Kidney glomerular epithelial cell (primary cell): ENCODE measurements around the gene AARSD1.
A peak's percentile ranks its signal among the peaks of the same experiment; 100 is the strongest.
"Not testable (repeated sequence)": the region's sequence is repeated elsewhere in the genome, so short reads cannot be mapped to it uniquely, and the experiment has no call there.

Experiments used
- DNase-seq: peaks from one replicate; lab custom pipeline; 2025; lab: John Stamatoyannopoulos, UW

Gene AARSD1, protein sequence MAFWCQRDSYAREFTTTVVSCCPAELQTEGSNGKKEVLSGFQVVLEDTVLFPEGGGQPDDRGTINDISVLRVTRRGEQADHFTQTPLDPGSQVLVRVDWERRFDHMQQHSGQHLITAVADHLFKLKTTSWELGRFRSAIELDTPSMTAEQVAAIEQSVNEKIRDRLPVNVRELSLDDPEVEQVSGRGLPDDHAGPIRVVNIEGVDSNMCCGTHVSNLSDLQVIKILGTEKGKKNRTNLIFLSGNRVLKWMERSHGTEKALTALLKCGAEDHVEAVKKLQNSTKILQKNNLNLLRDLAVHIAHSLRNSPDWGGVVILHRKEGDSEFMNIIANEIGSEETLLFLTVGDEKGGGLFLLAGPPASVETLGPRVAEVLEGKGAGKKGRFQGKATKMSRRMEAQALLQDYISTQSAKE

DNA sequence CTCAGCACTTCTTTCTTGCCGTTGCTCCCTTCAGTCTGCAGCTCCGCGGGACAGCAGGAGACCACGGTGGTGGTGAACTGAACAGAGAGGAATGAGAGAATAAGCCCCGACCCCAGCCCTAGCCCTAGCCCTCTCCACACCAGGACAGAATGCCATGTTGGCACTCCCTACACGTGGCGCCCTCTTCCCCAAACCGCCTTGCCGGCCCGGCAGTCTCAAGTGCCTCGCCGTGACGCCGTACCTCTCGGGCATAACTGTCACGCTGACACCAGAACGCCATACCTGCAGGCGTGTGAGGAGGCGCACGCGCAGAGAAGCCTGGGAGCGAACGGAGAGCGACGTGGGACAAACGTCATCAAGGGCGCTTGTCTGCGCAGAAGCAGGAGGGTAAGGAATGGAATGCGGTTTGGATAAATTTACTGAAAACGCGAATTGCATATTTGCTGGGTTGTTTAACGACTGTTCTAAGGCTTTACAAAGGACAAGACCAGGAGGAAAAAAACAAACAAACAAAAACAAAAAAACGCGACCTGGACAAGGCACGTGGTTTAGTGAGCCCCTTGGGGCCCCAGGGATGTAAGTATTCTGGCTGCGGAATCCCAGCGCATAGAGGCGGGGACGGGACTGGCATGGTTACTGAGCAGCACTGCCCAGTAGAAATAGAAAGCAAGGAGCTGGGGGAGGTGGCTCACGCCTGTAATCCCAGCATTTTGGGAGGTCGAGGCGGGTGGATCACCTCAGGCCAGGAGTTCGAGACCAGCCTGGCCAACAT is at the start of gene AARSD1:
TSS of gene AARSD1 (minus strand) at position 294 of the 772 bp plus-strand sequence. CDS start at position 280, 14 bp downstream.
- DNase-seq = peak; percentile 85

DNA sequence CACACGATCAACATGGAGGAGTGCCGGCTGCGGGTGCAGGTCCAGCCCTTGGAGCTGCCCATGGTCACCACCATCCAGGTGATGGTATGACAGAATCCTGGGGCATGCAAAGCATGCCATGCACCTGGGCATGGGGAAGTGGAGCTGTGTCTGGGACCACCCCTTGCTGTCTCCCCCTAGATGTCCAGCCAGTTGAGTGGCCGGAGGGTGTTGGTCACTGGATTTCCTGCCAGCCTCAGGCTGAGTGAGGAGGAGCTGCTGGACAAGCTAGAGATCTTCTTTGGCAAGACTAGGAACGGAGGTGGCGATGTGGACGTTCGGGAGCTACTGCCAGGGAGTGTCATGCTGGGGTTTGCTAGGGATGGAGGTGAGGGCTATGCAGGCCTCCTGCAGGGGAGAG is 49.0 kb upstream of the AARSD1 start:
- DNase-seq = no peak

DNA sequence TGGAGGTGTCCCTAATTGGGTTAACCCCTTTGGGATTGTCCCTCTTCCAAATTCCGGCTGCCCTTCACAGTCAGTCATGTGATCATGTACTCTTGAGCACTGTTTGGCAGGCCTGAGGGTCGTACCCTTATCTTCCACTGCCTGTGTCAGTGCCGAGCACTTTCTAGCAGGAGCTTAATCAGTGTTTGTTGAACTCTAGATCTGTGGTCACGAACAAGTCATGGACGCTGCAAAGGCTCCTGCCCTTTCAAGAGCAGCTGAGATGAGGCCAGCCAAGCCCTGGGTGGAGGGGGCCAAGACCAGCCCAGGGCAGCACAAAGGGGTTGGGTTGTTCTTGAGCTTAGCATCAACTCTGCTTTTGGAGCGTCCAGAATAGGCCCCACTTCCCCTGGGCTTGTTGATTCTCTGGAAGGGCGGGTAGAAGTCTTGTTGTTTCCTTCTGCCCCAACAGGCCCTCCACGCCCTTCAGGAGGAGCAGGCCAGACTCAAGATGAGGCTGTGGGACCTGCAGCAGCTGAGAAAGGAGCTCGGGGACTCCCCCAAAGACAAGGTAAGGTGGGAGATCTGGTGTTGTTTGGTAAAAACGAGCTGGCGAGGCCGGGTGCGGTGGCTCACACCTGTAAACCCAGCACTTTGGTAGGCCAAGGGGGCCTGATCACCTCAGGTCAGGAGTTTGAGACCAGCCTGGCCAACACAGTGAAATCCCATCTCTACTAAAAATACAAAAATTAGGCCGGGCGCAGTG is 47.6 kb upstream of the AARSD1 start:
- no peak for DNase-seq

DNA sequence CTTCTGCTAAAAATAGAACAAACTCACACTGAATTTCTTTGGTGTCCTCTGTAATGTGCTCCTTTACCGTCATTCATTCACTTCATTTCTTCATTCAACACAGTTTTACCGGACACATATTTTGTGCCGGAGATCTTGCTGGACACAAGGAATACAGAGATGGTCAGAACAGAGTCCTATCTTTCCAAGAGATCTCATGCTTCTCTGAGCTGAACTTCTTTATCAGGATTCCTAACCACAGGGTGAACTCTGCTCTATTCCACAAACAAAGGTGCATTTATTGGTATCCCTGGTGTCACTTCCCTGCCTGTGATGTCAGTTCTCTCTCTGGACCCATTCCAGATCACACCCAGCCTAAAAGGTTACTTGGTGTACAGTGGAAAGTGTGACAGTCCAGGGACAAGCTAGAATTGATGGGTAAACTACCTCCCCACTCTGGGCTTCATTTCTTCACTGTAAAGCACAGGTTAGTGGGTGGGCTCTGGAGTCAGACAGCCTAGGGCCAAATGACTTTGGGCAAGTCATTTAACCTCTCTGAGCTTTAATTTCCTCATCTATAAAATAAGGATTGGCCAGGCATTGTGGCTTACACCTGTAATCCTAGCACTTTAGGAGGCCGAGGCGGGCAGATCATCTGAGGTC is 46.5 kb upstream of the AARSD1 start:
- DNase-seq = no peak

DNA sequence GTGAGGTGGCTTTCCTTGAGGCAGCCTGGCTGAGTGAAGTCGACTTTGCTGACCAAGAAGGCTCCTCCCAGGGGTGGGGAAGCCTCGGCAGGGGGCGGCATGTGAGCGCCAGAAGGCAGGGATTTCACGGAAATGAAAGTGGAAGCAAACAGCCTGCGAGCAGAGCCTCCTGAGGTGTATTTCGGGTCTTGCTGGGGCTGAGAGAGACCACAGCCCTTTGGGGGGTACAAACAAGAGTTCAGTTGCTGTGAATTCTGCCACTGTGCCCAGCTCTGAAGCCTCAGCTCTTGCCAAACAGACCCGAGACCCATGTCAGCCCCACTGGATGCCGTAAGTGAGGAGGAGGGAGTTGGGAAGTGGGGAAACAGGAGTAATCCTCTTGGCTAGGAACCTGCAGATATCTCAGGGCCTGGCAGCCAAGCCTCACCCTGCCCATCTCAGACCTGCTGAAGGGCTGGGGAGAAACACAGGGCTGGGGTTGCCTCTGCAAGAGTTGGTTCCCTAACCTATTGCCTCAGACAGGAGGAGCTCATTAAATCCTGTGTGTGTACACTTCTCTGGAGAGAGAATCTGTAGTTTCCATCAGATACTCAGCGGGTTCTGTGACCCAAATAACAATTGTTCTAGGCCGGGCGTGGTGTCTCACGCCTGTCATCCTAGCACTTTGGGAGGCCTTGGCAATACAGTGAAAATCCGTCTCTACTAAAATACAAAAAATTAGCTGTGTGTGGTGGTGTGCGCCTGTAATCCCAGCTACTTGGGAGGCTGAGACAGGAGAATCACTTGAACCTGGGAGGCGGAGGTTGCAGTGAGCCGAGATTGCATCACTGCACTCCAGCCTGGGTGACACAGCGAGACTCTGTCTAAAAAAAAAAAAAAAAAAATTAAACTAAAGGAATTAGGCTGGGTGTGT is 42.6 kb upstream of the AARSD1 start, which contains the start of gene IFI35:
TSS of gene IFI35 (plus strand) at position 146 of the 913 bp plus-strand sequence. CDS start at position 310, 164 bp downstream.
- DNase-seq = peak; percentile 60

DNA sequence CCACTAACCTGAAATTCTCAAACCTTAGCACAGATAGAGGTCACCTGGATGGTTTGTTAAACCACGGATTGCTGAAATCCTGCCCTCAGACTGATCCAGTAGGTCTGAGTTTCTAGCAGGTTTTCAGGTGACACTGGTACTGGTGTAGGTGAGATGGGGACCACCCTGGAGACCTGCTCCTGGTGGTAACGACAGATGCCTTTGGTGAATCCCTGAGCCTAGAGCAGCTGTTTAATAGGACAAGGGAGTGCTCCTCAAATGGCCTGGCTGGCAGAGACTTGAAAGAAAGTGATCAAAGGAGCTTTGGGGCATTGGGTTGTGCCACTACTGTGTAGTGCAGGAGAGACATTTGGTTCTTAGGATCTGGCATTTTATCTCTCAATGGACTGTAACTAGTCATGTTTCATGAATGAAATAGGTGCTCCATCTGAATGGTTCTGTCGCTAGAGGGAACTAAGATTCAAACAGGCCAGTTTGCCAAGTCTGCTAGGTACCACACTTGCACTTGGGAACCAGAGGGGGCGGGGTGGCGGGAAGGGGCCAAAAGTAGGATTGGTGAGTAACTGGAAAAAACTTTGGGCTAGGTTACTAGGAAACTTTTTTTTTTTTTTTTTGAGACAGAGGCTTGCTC is 39.4 kb upstream of the AARSD1 start:
- DNase-seq = no peak

DNA sequence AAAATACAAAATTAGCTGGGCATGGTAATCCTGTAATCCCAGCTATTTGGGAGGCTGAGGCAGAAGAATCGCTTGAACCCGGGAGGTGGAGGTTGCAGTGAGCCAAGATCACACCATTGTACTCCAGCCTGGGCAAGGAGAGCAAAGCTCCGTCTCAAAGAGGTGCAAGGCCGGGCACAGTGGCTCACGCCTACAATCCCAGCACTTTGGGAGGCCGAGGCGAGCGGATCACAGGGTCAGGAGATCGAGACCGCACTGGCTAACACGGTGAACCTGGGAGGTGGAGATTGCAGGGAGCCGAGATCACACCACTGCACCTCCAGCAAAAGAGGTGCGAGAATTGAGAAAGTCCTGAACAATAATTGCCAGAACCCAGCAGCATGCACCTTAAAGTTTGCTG is 36.6 kb upstream of the AARSD1 start:
- DNase-seq = not testable (repeated sequence)

DNA sequence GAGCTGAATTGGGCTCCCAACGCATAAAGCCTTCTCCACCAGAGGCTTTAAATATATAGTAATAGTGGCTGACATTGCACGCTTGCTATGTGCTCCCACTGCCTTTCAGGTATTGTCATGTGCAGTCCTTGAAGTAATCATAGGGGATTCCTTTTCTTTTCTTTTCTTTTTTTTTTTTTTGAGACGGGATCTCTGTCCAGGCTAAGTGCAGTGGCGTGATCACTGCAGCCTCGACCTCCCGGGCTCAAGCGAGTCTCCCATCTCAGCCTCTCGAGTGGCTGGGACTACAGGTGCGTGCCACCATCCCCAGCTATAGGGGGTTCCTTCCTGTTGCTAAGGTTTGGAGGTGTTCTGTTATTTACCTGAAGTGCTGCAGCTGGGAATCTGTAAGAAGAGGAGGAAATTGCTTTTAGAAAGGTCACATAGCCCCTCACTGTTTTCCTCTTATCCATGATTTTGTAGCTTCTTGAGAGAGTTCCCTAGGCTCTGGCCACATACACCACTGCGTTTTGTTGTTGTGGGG is 34.8 kb upstream of the AARSD1 start:
- no peak for DNase-seq

DNA sequence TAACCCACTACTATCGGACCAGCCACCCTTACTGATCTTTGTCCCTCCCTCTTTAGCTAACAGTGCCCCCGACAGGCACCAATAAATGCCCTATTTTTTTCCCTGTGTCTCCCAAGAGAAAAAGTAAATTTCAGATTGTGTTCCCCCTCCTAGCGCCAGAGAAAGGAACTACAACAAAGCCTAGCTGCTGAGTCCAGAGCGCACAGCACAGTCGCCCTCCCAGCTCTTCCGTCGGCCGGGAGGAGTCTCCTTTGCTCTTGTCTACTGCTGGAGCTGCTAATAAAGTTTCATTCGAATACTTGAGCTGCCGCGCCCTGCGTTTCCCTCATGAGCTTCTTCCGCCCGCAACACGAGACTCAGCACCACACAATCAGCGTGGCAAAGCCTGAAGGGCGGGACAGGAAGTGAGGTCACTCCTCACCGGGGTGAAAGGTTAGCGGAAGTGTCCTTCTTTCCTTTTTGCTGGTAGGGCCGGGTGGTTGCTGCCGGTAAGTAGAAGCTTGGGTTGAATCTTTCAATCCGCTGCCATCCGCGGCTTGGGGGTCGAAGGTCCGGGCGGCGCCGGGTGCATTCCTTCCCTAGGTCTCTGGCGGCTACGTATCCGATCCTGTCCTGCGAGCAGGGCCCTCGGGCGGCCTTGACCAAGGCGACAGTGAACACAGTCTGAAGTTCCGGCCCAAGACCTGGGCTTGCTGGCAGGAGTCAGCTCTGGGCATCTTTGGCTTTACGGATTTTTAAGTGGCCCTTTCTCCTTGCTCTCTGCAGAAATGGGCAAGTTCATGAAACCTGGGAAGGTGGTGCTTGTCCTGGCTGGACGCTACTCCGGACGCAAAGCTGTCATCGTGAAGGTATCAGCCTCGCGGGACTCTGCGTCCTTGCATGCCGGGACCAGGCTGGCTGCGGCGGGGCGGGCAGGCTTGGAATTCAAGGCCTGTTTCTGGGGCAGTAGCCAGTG is 34.0 kb upstream of the AARSD1 start, which contains the start of gene RPL27:
TSS of gene RPL27 (plus strand) at position 436 of the 955 bp plus-strand sequence. CDS start at position 768, 332 bp downstream.
- DNase-seq = peak; percentile 100

DNA sequence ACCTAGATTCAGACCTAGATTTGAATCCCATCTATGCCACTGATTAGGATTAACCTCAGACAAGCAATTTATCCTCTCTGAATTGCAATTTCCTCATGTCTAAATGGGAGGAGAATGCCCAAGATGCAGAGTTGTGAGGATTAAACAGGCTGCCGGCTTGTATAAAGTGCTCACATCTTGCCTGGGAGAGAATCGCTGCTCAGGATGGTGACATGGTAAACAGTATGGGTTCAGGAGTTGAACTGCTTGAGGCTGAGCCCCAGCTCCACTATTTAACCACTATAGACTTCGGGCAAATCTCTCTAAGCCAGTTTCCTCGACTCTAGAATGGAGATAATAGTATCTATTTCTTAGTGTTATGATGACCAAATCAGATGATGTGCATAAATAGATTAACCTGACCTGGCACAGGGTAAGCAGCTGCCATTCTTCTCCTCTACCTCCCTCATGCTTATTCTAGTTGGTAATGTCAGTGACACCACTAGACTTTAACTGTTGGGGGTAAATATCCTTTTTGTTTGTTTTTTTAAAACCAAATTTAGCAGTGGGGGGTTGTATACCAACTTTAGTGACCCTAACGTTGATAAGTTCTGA is 33.2 kb upstream of the AARSD1 start:
- no peak for DNase-seq

DNA sequence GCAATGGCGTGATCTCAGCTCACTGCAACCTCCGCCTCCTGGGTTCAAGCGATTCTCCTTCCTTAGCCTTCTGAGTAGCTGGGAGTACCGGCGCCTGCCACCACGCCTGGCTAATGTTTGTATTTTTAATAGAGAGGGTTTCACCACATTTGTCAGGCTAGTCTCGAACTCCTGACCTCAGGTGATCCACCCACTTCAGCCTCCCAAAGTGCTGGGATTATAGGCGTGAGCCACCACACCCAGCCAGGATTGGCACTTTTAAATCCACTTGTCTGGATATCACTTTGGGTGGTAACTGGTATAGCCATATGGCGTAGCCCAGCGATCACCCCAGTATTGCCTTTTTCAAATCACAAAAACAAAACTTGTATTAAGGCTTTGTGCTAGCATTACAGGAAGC is 29.7 kb upstream of the AARSD1 start:
- DNase-seq = not testable (repeated sequence)

DNA sequence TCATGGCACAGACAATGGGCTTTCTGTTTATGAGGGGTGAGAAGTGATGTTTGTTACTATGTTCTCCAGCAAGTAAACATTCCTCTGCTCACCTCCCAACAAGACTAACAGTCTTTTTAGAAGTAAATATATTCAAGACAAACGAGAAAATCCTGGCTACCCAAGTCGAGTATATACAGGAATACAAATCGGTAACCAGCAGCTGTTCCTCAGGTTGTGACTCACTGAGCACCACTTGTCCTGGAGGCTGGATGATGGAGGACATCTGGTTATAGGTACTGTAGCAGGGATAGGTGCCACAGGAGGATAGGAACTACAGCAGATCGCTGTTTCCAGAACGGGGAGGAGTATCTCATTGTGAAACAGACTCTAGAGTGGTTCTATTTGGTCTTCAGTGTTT is 28.6 kb upstream of the AARSD1 start:
- DNase-seq = no peak

DNA sequence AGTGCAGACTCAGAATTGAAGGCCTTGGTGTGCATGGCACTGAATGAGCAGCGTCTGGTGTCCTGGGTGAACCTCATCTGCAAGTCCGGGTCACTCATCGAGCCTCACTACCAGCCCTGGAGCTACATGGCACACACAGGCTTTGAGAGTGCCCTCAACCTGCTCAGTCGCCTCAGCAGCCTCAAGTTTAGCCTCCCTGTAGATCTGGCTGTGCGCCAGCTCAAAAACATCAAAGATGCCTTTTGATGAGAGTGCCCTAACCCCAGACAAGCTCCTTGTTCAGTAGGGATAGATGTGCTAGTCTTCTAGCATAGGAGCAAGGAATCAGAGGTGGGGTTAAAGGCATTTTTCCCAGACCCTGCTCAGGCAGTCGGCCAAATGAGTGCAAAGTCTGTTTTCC is 27.2 kb upstream of the AARSD1 start:
- DNase-seq = no peak

DNA sequence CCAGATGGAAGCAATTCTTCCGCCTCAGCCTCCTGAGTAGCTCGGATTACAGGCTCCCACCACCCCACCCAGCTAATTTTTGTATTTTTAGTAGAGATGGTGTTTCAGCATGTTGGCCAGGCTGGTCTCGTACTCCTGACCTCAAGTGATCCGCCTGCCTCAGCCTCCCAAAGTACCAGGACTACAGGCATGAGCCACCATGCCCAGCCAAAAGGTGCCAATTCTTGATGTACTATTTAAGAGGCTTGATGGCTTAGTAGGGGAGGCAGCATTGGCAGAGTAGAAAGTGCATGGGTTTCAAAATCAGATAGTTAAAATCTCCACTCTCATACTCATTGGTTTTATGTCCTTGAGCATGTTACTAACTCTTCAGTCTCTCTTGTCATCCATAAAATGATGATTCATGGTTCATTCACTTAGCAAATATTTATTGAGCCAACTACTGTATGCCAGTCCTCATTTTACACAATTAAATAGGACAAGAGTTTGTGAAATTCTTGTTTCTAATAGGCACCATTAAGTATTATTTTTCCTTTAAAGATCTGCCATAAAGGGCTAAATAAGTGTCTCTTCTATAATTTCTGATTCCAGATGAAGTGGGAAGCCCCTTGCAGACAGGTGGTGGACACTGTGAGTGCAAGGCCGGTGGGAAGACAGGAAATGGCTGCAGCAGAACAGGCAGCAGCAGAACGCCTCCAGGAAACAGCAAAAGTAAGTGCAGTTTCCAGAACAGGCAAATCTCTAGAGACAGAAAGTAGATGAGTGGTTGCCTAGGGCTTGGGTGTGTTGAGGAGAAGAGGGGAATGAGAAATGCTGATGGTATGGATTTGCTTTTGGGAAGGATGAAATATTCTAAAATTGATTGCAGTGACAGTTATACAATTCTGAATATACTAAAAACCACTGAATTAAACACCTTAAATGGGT is 25.7 kb upstream of the AARSD1 start:
- DNase-seq = peak; percentile 18

DNA sequence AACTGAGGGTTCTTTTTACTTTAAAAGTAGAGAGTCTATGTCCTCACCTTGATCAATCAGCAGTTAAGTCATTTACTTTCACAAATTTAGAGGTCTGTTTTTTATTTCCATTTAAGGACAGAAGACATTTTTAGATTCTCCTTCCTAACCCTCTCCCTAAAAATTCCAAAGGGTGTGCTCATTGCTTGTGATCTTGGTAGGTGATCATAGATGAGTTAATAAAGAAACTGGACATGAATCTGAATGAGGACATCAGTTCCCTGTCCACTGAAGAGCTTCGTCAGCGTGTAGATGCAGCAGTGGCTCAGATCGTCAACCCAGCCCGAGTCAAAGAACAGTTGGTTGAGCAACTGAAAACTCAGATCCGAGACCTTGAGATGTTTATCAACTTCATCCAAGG is 24.9 kb upstream of the AARSD1 start:
- peak; percentile 22 for DNase-seq

DNA sequence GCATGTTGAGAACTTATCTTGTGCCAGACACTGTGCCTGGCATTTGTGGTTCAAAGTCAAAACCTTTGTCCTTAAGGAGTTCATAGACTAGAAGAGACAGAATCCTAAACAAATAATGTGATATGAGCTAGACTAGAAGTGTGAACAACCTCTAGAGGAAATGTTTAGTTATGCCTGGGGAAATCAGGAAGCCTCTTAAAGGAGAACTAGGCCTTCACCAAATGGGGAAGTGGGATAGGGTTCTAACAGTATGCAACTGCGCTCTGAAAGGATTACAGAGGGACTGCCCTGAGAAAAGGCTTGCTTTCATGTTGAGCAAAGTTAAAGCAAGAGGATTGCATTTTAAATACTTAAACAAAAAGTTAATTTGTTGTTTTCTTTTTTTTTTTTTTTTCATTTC is 21.0 kb upstream of the AARSD1 start:
- no peak for DNase-seq

DNA sequence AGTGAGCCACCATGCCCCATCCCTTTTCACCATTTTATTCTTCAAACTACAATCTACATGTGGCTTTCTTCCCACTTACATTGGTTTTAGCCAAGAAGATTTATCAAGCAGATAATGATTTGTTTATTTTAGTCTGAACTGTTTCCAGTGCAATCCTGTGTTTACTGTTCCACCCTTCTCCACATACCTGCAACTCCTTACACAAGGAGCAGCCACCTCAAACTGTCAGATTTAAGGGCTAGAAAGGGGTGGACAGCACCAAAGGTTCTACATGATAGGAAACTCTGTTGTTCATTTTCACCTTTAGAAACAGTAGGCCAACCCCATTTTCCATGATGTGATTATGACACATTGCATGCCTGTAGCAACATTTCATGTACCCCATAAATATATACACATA is 18.0 kb upstream of the AARSD1 start:
- no peak for DNase-seq
